Measurements from ENCODE around the gene SMOC1. TPM values are rescaled to one million over a fixed set of nuclear protein-coding genes. Genes with fewer than 3 reads are reported as not detected.

SMOC1 gene
- polyA plus RNA-seq, 1 donor: 1.7 TPM

Other genes with a start within 250 kb of the SMOC1 start
- 836 TPM for gene SRSF5, start 112.3 kb upstream of the SMOC1 start, polyA plus RNA-seq (ENCODE audit: insufficient read length)
- 0.22 TPM for gene SLC10A1, start 82.2 kb upstream of the SMOC1 start, polyA plus RNA-seq (ENCODE audit: insufficient read length)

Measured in left kidney (tissue), 1 donor.